Osteoblast (primary cell): ENCODE data around the gene PHF2. TPM values are rescaled to one million over a fixed set of nuclear protein-coding genes. Genes with fewer than 3 reads are reported as not detected.

Experiments
- DNase-seq: peaks from one replicate; pipeline ENCODE4 v3.0.0; 2011; ENCODE audit warnings: low spot score, mixed read lengths; ENCODE audit not compliant: insufficient read length; ENCODE audit errors: missing footprints
- H2AFZ ChIP-seq: 2 replicates; pipeline ENCODE4 v1.6.0; 2011; ENCODE audit warnings: mild to moderate bottlenecking, low read length
- H3K27ac ChIP-seq: 2 replicates; pipeline ENCODE4 v1.5.1; 2011; ENCODE audit warnings: mild to moderate bottlenecking, low read depth, low read length, moderate library complexity
- H3K27me3 ChIP-seq: 2 replicates; pipeline ENCODE4 v1.6.0; 2012; ENCODE audit warnings: mild to moderate bottlenecking, control low read depth, inconsistent platforms, low read length, moderate library complexity; ENCODE audit not compliant: insufficient read depth
- H3K36me3 ChIP-seq: 2 replicates; pipeline ENCODE4 v1.5.1; 2011; ENCODE audit warnings: mild to moderate bottlenecking, low read length, control low read depth, moderate library complexity; ENCODE audit not compliant: insufficient read depth
- H3K4me1 ChIP-seq: 2 replicates; pipeline ENCODE4 v1.5.1; 2011; ENCODE audit warnings: mild to moderate bottlenecking, low read length, control low read depth, moderate library complexity; ENCODE audit not compliant: insufficient read depth
- H3K4me2 ChIP-seq: 2 replicates; pipeline ENCODE4 v1.6.0; 2011; ENCODE audit warnings: mild to moderate bottlenecking, low read length; ENCODE audit not compliant: insufficient read depth
- H3K4me3 ChIP-seq: fragments of 200-600 bp; sonication (generic); 3 replicates; pipeline ENCODE4 v1.5.1; 2012; ENCODE audit warnings: mild to moderate bottlenecking, low read length, inconsistent platforms; ENCODE audit not compliant: insufficient read depth
- H3K79me2 ChIP-seq: 2 replicates; pipeline ENCODE4 v1.6.0; 2012; ENCODE audit warnings: mild to moderate bottlenecking, low read length, control low read depth, inconsistent platforms; ENCODE audit not compliant: insufficient read depth
- H3K9me3 ChIP-seq: 2 replicates; pipeline ENCODE4 v1.5.1; 2011; ENCODE audit warnings: low read depth, low read length, control low read depth
- H4K20me1 ChIP-seq: 2 replicates; pipeline ENCODE4 v1.6.0; 2012; ENCODE audit warnings: mild to moderate bottlenecking, low read length, control low read depth; ENCODE audit not compliant: insufficient read depth
- CTCF ChIP-seq: IDR thresholded peaks from 2 replicates; pipeline ENCODE4 v1.5.1; 2011; ENCODE audit warnings: mild to moderate bottlenecking, low read depth, low read length, moderate library complexity; ENCODE audit errors: extremely low read depth
- total RNA-seq: library from RNA; depleted of rRNA; stranded (reverse); fragments of >200 nt; gene quantifications from 2 replicates; pipeline ENCODE4 v1.2.3, GENCODE V29; 2012

Gene PHF2
- total RNA-seq, 1 donor, result 14.8 TPM

- peak; percentile 92 for DNase-seq
- peaks cover 39% of the 10 kb centered on the region for H4K20me1 ChIP-seq
- peak overlapping the region; percentile 77 for H3K4me3 ChIP-seq
- no peak overlapping the region for H3K27ac ChIP-seq
- no peak for TF ChIP-seq CTCF
- H3K36me3 ChIP-seq, result no peaks in the 10 kb centered on the region
- H3K79me2 ChIP-seq, result peaks cover 72% of the 10 kb centered on the region
- H3K9me3 ChIP-seq, result no peaks in the 10 kb centered on the region
- peak overlapping the region; percentile 94 for H3K4me2 ChIP-seq
- no peak overlapping the region for H2AFZ ChIP-seq
- H3K4me1 ChIP-seq, result peaks cover 16% of the 10 kb centered on the region
- no peaks in the 10 kb centered on the region for H3K27me3 ChIP-seq
Observed at GRCh38 chr9:93577975-93578682, 1.7 kb downstream of the PHF2 start.

GRCh38 chr9:93578844-93579243 lies 2.5 kb downstream of the PHF2 start:
- Histone ChIP-seq H3K27me3 (no peaks in the 10 kb centered on the region), H4K20me1 (peaks cover 44% of the 10 kb centered on the region), H3K36me3 (no peaks in the 10 kb centered on the region), H3K79me2 (peaks cover 77% of the 10 kb centered on the region), H3K4me2 (no peak overlapping the region), H3K4me1 (peaks cover 16% of the 10 kb centered on the region), H3K4me3 (no peak overlapping the region), H3K9me3 (no peaks in the 10 kb centered on the region), H2AFZ (no peak overlapping the region), H3K27ac (no peak overlapping the region)
- TF ChIP-seq CTCF, result no peak
- no peak for DNase-seq

- H3K27ac ChIP-seq, result no peak overlapping the region
- H3K79me2 ChIP-seq, result peaks cover 85% of the 10 kb centered on the region
- TF ChIP-seq CTCF, result no peak
- peaks cover 44% of the 10 kb centered on the region for H4K20me1 ChIP-seq
- H3K4me1 ChIP-seq, result peaks cover 11% of the 10 kb centered on the region
- no peaks in the 10 kb centered on the region for H3K9me3 ChIP-seq
- no peak overlapping the region for H3K4me3 ChIP-seq
- H3K4me2 ChIP-seq, result no peak overlapping the region
- no peak for DNase-seq
- no peaks in the 10 kb centered on the region for H3K36me3 ChIP-seq
- H2AFZ ChIP-seq, result no peak overlapping the region
- no peaks in the 10 kb centered on the region for H3K27me3 ChIP-seq
Observed at GRCh38 chr9:93579711-93580516, 3.5 kb downstream of the PHF2 start.
